IPS-18a (cell line): Measurements from ENCODE around the gene SFXN5.

ENCODE experiments used
- H3K27ac ChIP-seq: one replicate; pipeline ENCODE4 v1.5.1; 2013; ENCODE audit warnings: low read length
- H3K27me3 ChIP-seq: one replicate; pipeline ENCODE4 v1.6.1; 2013; ENCODE audit warnings: mild to moderate bottlenecking, low read length; ENCODE audit not compliant: control insufficient read depth, insufficient read depth
- H3K36me3 ChIP-seq: one replicate; pipeline ENCODE4 v1.6.1; 2013; ENCODE audit warnings: low read depth, low read length; ENCODE audit not compliant: control insufficient read depth
- H3K4me1 ChIP-seq: one replicate; pipeline ENCODE4 v1.6.1; 2013; ENCODE audit warnings: low read depth, low read length; ENCODE audit not compliant: control insufficient read depth
- H3K4me3 ChIP-seq: one replicate; pipeline ENCODE4 v1.5.1; 2013; ENCODE audit warnings: low read length
- H3K9ac ChIP-seq: one replicate; pipeline ENCODE4 v1.6.1; 2013; ENCODE audit warnings: mild to moderate bottlenecking, low read length, moderate library complexity
- H3K9me3 ChIP-seq: one replicate; pipeline ENCODE4 v1.6.1; 2013; ENCODE audit warnings: low read depth, low read length; ENCODE audit not compliant: control insufficient read depth

Gene SFXN5

DNA sequence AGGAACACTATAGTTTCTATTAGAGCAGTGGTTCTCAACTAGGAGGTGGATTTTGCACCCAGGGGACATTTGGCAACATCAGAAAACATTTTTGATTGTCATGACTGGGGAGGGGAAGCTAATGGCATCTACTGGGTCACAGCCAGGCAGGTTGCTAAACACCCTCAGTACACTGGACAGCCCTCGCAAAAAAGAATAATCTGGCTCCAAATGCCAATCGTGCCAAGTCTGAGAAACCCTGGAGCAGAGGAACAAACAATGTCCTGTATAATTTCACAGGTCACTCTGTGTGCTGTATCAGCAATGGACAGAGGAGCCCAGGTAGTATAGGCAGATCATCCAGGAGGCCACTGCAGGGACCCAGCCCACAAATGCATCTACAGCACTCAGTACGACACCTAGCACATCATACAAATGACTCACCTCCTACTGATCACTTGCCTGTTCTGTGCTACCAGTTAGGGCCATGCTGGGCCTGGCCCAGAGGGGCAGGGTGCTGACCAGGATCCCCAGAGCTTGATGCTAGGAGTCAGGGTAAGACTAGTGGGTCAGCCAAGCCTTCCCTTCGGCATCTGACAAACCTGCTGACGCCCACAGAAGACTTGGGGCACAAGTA is 37.6 kb downstream of the SFXN5 start:
- H3K9ac ChIP-seq = no peak overlapping the region
- H3K27ac ChIP-seq = no peak overlapping the region
- peaks cover 4% of the 10 kb centered on the region for H3K4me1 ChIP-seq

DNA sequence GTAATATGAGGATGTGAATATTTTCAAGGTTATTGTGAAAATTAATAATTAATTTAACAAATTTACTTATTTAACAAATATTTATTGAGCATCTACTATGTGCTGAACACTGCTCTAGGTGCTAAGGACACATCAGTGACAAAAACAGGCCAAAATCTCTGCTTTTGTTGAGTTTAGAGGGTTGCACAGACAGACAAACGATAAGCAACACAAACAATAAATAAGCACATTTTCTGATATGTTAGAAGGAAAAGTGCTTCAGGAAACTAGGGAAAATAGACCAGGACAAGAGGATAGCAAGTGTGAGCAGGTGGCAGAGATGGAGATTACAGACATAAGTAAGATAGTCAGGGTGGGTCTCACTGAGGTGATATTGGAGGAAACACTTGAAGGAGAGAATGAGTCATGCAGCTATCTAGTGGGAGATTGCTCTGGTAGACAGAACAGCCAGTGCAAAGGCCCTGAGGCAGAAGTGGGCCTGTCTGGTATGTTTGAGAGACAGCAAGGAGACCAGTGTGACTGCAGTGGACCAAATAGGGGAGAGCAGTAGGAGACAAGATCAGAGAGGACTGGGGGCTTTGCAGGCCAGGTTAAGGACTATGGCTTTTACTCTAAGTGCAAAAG is 38.3 kb downstream of the SFXN5 start:
- no peaks in the 10 kb centered on the region for H3K9me3 ChIP-seq
- no peak overlapping the region for H3K9ac ChIP-seq
- H3K27me3 ChIP-seq = no peaks in the 10 kb centered on the region
- peaks cover 5% of the 10 kb centered on the region for H3K36me3 ChIP-seq
- peaks cover 4% of the 10 kb centered on the region for H3K4me1 ChIP-seq
- H3K27ac ChIP-seq = no peak overlapping the region
- H3K4me3 ChIP-seq = no peak overlapping the region

More for the DNA sequence above, 37.6 kb downstream of the SFXN5 start:
- no peak overlapping the region for H3K4me3 ChIP-seq
- H3K9me3 ChIP-seq = no peaks in the 10 kb centered on the region
- H3K36me3 ChIP-seq = peaks cover 5% of the 10 kb centered on the region
- no peaks in the 10 kb centered on the region for H3K27me3 ChIP-seq

DNA sequence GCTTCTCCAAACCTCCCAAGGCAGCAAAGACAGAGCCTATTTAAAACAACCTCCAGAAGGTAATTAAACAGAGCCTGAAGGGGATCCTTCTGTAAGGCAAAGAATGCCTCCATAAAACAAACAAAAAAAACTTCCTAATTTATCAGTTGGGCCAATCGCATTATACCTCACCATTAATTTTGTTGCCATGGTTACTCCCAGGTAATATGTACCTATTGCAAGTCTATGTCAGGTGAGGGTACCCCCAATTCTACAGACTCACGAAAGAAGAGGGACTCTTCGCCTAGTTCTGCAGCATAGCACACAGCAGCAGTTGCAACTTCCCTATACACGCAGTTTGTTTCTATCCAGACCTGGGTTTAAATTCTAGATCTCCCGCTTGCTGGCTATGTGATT is 38.8 kb downstream of the SFXN5 start:
- no peak overlapping the region for H3K27ac ChIP-seq

GRCh38 chr2:73031725-73032701 is 39.5 kb downstream of the SFXN5 start:
- H3K36me3 ChIP-seq = no peaks in the 10 kb centered on the region
- no peak overlapping the region for H3K27ac ChIP-seq
- no peaks in the 10 kb centered on the region for H3K27me3 ChIP-seq
- peaks cover 4% of the 10 kb centered on the region for H3K4me1 ChIP-seq
- H3K4me3 ChIP-seq = no peak overlapping the region
- H3K9ac ChIP-seq = no peak overlapping the region
- H3K9me3 ChIP-seq = no peaks in the 10 kb centered on the region

More for the DNA sequence above, 38.8 kb downstream of the SFXN5 start:
- Histone ChIP-seq H3K4me3 (no peak overlapping the region), H3K27me3 (no peaks in the 10 kb centered on the region), H3K36me3 (no peaks in the 10 kb centered on the region), H3K4me1 (peaks cover 4% of the 10 kb centered on the region), H3K9ac (no peak overlapping the region), H3K9me3 (no peaks in the 10 kb centered on the region)

GRCh38 chr2:73031095-73031678 is 40.3 kb downstream of the SFXN5 start:
- Histone ChIP-seq H3K9ac (no peak overlapping the region), H3K36me3 (no peaks in the 10 kb centered on the region), H3K4me3 (no peak overlapping the region), H3K9me3 (no peaks in the 10 kb centered on the region), H3K27ac (no peak overlapping the region), H3K4me1 (no peaks in the 10 kb centered on the region), H3K27me3 (no peaks in the 10 kb centered on the region)

DNA sequence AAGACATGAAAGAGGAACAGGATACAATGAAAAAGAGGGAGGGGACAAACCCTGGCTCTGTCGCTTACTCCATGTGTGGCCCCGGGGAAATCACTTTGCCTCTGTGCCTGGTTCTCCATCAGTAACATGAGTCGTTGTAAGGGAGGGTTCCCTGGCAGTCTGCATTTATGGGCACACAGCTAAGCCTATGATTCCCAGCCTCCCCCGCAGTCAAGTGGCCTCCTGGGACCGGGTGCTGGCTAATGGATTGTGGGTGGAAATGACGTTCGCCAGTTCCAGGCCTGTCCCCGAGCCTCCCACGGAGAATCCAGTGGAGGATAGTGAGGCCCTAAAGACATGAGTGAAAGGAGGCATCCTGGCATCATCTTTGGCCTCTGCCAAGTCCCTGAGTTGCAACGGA is 42.7 kb downstream of the SFXN5 start:
- no peaks in the 10 kb centered on the region for H3K27me3 ChIP-seq
- H3K4me1 ChIP-seq = no peaks in the 10 kb centered on the region
- no peak overlapping the region for H3K4me3 ChIP-seq
- H3K9ac ChIP-seq = no peak overlapping the region
- no peak overlapping the region for H3K27ac ChIP-seq
- no peaks in the 10 kb centered on the region for H3K9me3 ChIP-seq
- H3K36me3 ChIP-seq = no peaks in the 10 kb centered on the region

DNA sequence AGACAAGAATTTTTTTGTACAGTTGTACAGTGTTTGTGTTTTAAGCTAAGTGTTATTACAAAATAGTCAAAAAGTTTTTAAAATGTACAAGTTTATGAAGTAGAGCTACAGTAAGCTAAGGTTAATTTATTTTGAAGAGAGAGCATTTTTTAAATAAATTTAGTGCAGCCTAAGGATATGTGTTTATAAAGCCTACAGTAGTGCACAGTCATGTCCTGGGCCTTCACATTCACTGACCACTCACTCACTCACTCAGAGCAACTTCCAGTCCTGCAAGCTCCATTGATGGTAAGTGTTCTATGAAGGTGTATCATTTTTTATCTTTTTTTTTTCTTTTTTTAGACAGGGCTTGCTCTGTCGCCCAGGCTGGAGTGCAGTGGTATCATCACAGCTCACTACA is 44.2 kb downstream of the SFXN5 start:
- Histone ChIP-seq H3K9me3 (no peaks in the 10 kb centered on the region), H3K27me3 (no peaks in the 10 kb centered on the region), H3K9ac (no peak overlapping the region), H3K4me3 (no peak overlapping the region), H3K4me1 (no peaks in the 10 kb centered on the region), H3K27ac (no peak overlapping the region), H3K36me3 (no peaks in the 10 kb centered on the region)

GRCh38 chr2:73023497-73023896 is 48.0 kb downstream of the SFXN5 start:
- Histone ChIP-seq H3K4me1 (no peaks in the 10 kb centered on the region), H3K9ac (no peak overlapping the region), H3K27me3 (no peaks in the 10 kb centered on the region)

GRCh38 chr2:73022024-73022568 is 49.4 kb downstream of the SFXN5 start:
- Histone ChIP-seq H3K36me3 (peaks cover 3% of the 10 kb centered on the region), H3K4me3 (no peak overlapping the region), H3K9ac (no peak overlapping the region), H3K27me3 (no peaks in the 10 kb centered on the region), H3K4me1 (no peaks in the 10 kb centered on the region), H3K27ac (no peak overlapping the region), H3K9me3 (no peaks in the 10 kb centered on the region)

More at GRCh38 chr2:73023497-73023896, 48.0 kb downstream of the SFXN5 start:
- no peak overlapping the region for H3K27ac ChIP-seq
- H3K36me3 ChIP-seq = peaks cover 3% of the 10 kb centered on the region
- H3K4me3 ChIP-seq = no peak overlapping the region
- H3K9me3 ChIP-seq = no peaks in the 10 kb centered on the region

- H3K36me3 ChIP-seq = peaks cover 3% of the 10 kb centered on the region
- H3K27ac ChIP-seq = no peak overlapping the region
- no peaks in the 10 kb centered on the region for H3K9me3 ChIP-seq
- H3K27me3 ChIP-seq = no peaks in the 10 kb centered on the region
- H3K4me1 ChIP-seq = no peaks in the 10 kb centered on the region
- H3K4me3 ChIP-seq = no peak overlapping the region
- H3K9ac ChIP-seq = no peak overlapping the region
Observed at GRCh38 chr2:73021371-73022010, 50.0 kb downstream of the SFXN5 start.
